Measurements from ENCODE around the gene RUNDC1. TPM values are rescaled to one million over a fixed set of nuclear protein-coding genes. Genes with fewer than 3 reads are reported as not detected.

The RUNDC1 gene
- total RNA-seq, 1 donor from 2014 or later: 13.2 TPM

GRCh38 chr17:43010667-43011308, 30.4 kb downstream of the RUNDC1 start:
- DNase-seq (ENCODE audit: low read depth): no peak
- TF ChIP-seq, protein P1, sequence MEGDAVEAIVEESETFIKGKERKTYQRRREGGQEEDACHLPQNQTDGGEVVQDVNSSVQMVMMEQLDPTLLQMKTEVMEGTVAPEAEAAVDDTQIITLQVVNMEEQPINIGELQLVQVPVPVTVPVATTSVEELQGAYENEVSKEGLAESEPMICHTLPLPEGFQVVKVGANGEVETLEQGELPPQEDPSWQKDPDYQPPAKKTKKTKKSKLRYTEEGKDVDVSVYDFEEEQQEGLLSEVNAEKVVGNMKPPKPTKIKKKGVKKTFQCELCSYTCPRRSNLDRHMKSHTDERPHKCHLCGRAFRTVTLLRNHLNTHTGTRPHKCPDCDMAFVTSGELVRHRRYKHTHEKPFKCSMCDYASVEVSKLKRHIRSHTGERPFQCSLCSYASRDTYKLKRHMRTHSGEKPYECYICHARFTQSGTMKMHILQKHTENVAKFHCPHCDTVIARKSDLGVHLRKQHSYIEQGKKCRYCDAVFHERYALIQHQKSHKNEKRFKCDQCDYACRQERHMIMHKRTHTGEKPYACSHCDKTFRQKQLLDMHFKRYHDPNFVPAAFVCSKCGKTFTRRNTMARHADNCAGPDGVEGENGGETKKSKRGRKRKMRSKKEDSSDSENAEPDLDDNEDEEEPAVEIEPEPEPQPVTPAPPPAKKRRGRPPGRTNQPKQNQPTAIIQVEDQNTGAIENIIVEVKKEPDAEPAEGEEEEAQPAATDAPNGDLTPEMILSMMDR (IDR thresholded peaks at IDR 0.05; ENCODE audit: insufficient read depth, low read length, poor library complexity, severe bottlenecking): no peak
- no peak overlapping the region for H3K4me3 ChIP-seq (ENCODE audit: low read depth, low read length)
- no peaks in the 10 kb centered on the region for H3K36me3 ChIP-seq (ENCODE audit: control insufficient read depth, insufficient read depth, low read length)
- H3K27me3 ChIP-seq (ENCODE audit: control insufficient read depth, insufficient read depth, low read length): no peaks in the 10 kb centered on the region

- peaks cover 2% of the 10 kb centered on the region for H3K36me3 ChIP-seq (ENCODE audit: control insufficient read depth, insufficient read depth, low read length)
- DNase-seq (ENCODE audit: low read depth): no peak
Observed at GRCh38 chr17:43011728-43012472, 31.5 kb downstream of the RUNDC1 start.

DNA sequence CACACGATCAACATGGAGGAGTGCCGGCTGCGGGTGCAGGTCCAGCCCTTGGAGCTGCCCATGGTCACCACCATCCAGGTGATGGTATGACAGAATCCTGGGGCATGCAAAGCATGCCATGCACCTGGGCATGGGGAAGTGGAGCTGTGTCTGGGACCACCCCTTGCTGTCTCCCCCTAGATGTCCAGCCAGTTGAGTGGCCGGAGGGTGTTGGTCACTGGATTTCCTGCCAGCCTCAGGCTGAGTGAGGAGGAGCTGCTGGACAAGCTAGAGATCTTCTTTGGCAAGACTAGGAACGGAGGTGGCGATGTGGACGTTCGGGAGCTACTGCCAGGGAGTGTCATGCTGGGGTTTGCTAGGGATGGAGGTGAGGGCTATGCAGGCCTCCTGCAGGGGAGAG, 32.9 kb downstream of the RUNDC1 start:
- TF ChIP-seq, protein P1 (IDR thresholded peaks at IDR 0.05; ENCODE audit: insufficient read depth, low read length, poor library complexity, severe bottlenecking): no peak
- no peak for DNase-seq (ENCODE audit: low read depth)
- peaks cover 2% of the 10 kb centered on the region for H3K36me3 ChIP-seq (ENCODE audit: control insufficient read depth, insufficient read depth, low read length)
- H3K27me3 ChIP-seq (ENCODE audit: control insufficient read depth, insufficient read depth, low read length): no peaks in the 10 kb centered on the region
- no peak overlapping the region for H3K4me3 ChIP-seq (ENCODE audit: low read depth, low read length)

More at GRCh38 chr17:43011728-43012472, 31.5 kb downstream of the RUNDC1 start:
- TF ChIP-seq, protein P1 (IDR thresholded peaks at IDR 0.05; ENCODE audit: insufficient read depth, low read length, poor library complexity, severe bottlenecking): no peak
- Histone ChIP-seq H3K4me3 (ENCODE audit: low read depth, low read length) (no peak overlapping the region), H3K27me3 (ENCODE audit: control insufficient read depth, insufficient read depth, low read length) (no peaks in the 10 kb centered on the region)

GRCh38 chr17:43014020-43014648, 33.8 kb downstream of the RUNDC1 start:
- TF ChIP-seq, protein P1 (IDR thresholded peaks at IDR 0.05; ENCODE audit: insufficient read depth, low read length, poor library complexity, severe bottlenecking): no peak
- H3K4me3 ChIP-seq (ENCODE audit: low read depth, low read length): no peak overlapping the region
- H3K36me3 ChIP-seq (ENCODE audit: control insufficient read depth, insufficient read depth, low read length): peaks cover 2% of the 10 kb centered on the region
- H3K27me3 ChIP-seq (ENCODE audit: control insufficient read depth, insufficient read depth, low read length): no peaks in the 10 kb centered on the region
- no peak for DNase-seq (ENCODE audit: low read depth)

GRCh38 chr17:43014649-43015542, 34.5 kb downstream of the RUNDC1 start:
- TF ChIP-seq, protein P1 (IDR thresholded peaks at IDR 0.05; ENCODE audit: insufficient read depth, low read length, poor library complexity, severe bottlenecking): no peak
- no peak overlapping the region for H3K4me3 ChIP-seq (ENCODE audit: low read depth, low read length)
- no peaks in the 10 kb centered on the region for H3K27me3 ChIP-seq (ENCODE audit: control insufficient read depth, insufficient read depth, low read length)
- peaks cover 2% of the 10 kb centered on the region for H3K36me3 ChIP-seq (ENCODE audit: control insufficient read depth, insufficient read depth, low read length)
- DNase-seq (ENCODE audit: low read depth): no peak

Data from kidney epithelial cell (primary cell).